ENCODE measurements around the gene CFAP20DC. TPM values are rescaled to one million over a fixed set of nuclear protein-coding genes. Genes with fewer than 3 reads are reported as not detected.
"Not testable (repeated sequence)": the region's sequence is repeated elsewhere in the genome, so short reads cannot be mapped to it uniquely, and the experiment has no call there.

Gene CFAP20DC
- total RNA-seq = 8.0 and 10.4 TPM in 2 replicates
- long read RNA-seq, partial matches to known transcripts = 12 of 31 reads
- long read RNA-seq, other reads (novel, unspliced or antisense) = 19 of 31 reads

DNA sequence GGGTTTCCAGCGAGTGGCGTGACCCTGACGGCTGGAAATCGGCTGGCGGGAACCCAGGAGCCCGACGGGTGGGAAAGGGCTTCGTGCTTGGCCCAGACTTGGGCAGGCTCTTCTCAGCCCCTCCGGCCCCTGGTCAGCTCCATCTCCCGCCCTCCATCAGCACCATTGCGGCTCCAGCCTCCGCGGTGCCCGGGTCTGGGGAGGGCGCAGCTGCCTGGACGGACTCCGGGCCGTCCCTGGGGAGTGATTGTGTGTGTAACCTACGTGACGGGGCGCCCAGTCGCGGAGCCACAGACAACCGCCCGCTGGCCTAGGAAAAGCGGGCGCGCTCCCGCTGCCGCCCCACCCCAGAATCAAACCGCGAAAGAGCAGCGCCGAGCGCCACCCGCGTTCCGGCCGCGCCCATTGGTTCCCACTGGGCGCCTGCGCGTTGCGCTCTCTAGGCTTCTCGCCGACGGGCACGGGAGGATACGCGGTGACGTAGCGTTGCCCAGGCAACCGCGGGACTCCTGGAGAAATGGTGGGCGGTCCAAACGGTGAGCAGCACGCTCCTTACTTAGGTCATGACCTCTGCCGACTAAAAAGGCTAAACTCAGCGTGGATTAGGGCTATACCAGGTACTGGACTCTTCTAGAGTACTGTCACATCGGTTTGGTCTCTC is at the start of gene CFAP20DC:
TSS of gene CFAP20DC (minus strand) at position 355 of the 661 bp plus-strand sequence. CDS start 394 bp downstream, outside the sequence.
- peak within 1 kb of the TSS; percentile 79 for H3K27ac Mint-ChIP-seq

GRCh38 chr3:59098516-59098915 is 48.7 kb upstream of the CFAP20DC start:
- H3K27ac Mint-ChIP-seq; H3K4me1 Mint-ChIP-seq (ENCODE audit: low read depth); H3K36me3 Mint-ChIP-seq (ENCODE audit: insufficient read depth); DNase-seq (ENCODE audit: low spot score, unreplicated experiment); H3K4me3 Mint-ChIP-seq (ENCODE audit: low read depth); H3K27me3 Mint-ChIP-seq: not testable (repeated sequence)
- H3K9me3 Mint-ChIP-seq (ENCODE audit: low read depth) = peaks cover 12% of the 10 kb centered on the region

More for the DNA sequence above, at the start of gene CFAP20DC:
- no peaks in the 10 kb centered on the region for H3K9me3 Mint-ChIP-seq (ENCODE audit: low read depth)
- peaks cover 11% of the 10 kb centered on the region for H3K4me1 Mint-ChIP-seq (ENCODE audit: low read depth)
- DNase-seq (ENCODE audit: low spot score, unreplicated experiment) = peak; percentile 83
- no peaks in the 10 kb centered on the region for H3K27me3 Mint-ChIP-seq
- no peaks in the 10 kb centered on the region for H3K36me3 Mint-ChIP-seq (ENCODE audit: insufficient read depth)
- TF ChIP-seq, protein P1, sequence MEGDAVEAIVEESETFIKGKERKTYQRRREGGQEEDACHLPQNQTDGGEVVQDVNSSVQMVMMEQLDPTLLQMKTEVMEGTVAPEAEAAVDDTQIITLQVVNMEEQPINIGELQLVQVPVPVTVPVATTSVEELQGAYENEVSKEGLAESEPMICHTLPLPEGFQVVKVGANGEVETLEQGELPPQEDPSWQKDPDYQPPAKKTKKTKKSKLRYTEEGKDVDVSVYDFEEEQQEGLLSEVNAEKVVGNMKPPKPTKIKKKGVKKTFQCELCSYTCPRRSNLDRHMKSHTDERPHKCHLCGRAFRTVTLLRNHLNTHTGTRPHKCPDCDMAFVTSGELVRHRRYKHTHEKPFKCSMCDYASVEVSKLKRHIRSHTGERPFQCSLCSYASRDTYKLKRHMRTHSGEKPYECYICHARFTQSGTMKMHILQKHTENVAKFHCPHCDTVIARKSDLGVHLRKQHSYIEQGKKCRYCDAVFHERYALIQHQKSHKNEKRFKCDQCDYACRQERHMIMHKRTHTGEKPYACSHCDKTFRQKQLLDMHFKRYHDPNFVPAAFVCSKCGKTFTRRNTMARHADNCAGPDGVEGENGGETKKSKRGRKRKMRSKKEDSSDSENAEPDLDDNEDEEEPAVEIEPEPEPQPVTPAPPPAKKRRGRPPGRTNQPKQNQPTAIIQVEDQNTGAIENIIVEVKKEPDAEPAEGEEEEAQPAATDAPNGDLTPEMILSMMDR (IDR thresholded peaks at IDR 0.05; ENCODE audit: unreplicated experiment) = no peak
- H3K4me3 Mint-ChIP-seq (ENCODE audit: low read depth) = peak within 1 kb of the TSS; percentile 64

DNA sequence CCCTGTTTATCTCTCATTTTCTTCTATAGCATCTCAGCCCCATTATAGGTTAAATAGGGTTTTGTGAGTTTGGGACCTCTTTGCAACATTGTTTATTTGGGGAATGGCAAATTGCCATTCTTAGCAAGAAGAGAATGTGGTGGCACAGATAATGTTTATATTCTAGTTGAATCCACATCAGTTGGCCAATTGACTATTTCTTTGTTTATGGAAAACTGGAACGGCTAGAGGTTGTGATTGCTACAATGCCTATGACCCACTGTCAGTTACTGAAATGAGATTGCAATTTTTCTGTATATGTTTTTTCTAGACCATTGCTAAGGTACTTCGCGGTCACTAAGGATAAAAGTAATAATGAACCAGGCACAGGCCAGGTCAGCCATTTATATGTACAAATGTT is 44.6 kb upstream of the CFAP20DC start:
- TF ChIP-seq, protein P1 (IDR thresholded peaks at IDR 0.05; ENCODE audit: unreplicated experiment) = no peak
- no peak overlapping the region for H3K4me3 Mint-ChIP-seq (ENCODE audit: low read depth)

GRCh38 chr3:59093521-59093920 is 43.7 kb upstream of the CFAP20DC start:
- Mint-ChIP-seq H3K4me1 (ENCODE audit: low read depth) (no peaks in the 10 kb centered on the region), H3K27me3 (no peaks in the 10 kb centered on the region), H3K36me3 (ENCODE audit: insufficient read depth) (no peaks in the 10 kb centered on the region), H3K9me3 (ENCODE audit: low read depth) (peaks cover 12% of the 10 kb centered on the region), H3K27ac (no peak overlapping the region), H3K4me3 (ENCODE audit: low read depth) (no peak overlapping the region)
- TF ChIP-seq, protein P1 (IDR thresholded peaks at IDR 0.05; ENCODE audit: unreplicated experiment) = no peak
- no peak for DNase-seq (ENCODE audit: low spot score, unreplicated experiment)

More for the DNA sequence above, 44.6 kb upstream of the CFAP20DC start:
- Mint-ChIP-seq H3K27me3 (peaks cover under 1% of the 10 kb centered on the region), H3K27ac (no peak overlapping the region), H3K9me3 (ENCODE audit: low read depth) (peaks cover 12% of the 10 kb centered on the region), H3K36me3 (ENCODE audit: insufficient read depth) (no peaks in the 10 kb centered on the region), H3K4me1 (ENCODE audit: low read depth) (no peaks in the 10 kb centered on the region)
- no peak for DNase-seq (ENCODE audit: low spot score, unreplicated experiment)

GRCh38 chr3:59088761-59089160 is 38.9 kb upstream of the CFAP20DC start:
- DNase-seq (ENCODE audit: low spot score, unreplicated experiment) = no peak
- H3K9me3 Mint-ChIP-seq (ENCODE audit: low read depth) = peaks cover 2% of the 10 kb centered on the region
- no peaks in the 10 kb centered on the region for H3K36me3 Mint-ChIP-seq (ENCODE audit: insufficient read depth)
- H3K27ac Mint-ChIP-seq = no peak overlapping the region
- H3K4me3 Mint-ChIP-seq (ENCODE audit: low read depth) = no peak overlapping the region
- no peaks in the 10 kb centered on the region for H3K4me1 Mint-ChIP-seq (ENCODE audit: low read depth)
- TF ChIP-seq, protein P1 (IDR thresholded peaks at IDR 0.05; ENCODE audit: unreplicated experiment) = no peak
- no peaks in the 10 kb centered on the region for H3K27me3 Mint-ChIP-seq

DNA sequence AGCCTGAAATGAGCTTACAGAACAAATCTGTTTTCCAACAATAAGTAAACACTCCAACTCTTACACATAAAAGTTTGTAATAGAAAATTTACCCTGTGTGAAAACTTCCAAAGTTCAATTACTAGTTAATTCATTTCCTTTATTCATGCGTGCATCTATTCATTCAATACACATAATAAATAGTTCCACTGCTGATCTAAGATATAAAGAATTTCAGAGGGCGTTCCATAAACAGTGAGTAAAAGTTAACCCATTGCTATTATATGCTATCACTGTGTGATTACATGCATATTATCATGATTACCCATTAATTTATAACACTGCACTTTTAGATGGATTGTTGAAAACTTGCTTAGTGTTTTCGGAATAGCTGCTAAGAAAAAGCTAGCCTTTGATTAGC is 36.2 kb upstream of the CFAP20DC start:
- DNase-seq (ENCODE audit: low spot score, unreplicated experiment) = no peak
- H3K4me3 Mint-ChIP-seq (ENCODE audit: low read depth) = no peak overlapping the region
- no peak overlapping the region for H3K27ac Mint-ChIP-seq
- H3K36me3 Mint-ChIP-seq (ENCODE audit: insufficient read depth) = no peaks in the 10 kb centered on the region
- H3K27me3 Mint-ChIP-seq = no peaks in the 10 kb centered on the region
- no peaks in the 10 kb centered on the region for H3K4me1 Mint-ChIP-seq (ENCODE audit: low read depth)
- TF ChIP-seq, protein P1 (IDR thresholded peaks at IDR 0.05; ENCODE audit: unreplicated experiment) = no peak
- peaks cover 2% of the 10 kb centered on the region for H3K9me3 Mint-ChIP-seq (ENCODE audit: low read depth)

Measured in progenitor cell of endocrine pancreas (in vitro differentiated cells).